NCI-H1436 treated with DMSO at 0.1 percent for 48 hours (cell line): ENCODE data around the gene GOLGA8J.
"Not testable (repeated sequence)": the region's sequence is repeated elsewhere in the genome, so short reads cannot be mapped to it uniquely, and the experiment has no call there.

Experiments
- DNase-seq: peaks from one replicate; lab custom pipeline; 2025; lab: John Stamatoyannopoulos, UW

GOLGA8J gene

DNA sequence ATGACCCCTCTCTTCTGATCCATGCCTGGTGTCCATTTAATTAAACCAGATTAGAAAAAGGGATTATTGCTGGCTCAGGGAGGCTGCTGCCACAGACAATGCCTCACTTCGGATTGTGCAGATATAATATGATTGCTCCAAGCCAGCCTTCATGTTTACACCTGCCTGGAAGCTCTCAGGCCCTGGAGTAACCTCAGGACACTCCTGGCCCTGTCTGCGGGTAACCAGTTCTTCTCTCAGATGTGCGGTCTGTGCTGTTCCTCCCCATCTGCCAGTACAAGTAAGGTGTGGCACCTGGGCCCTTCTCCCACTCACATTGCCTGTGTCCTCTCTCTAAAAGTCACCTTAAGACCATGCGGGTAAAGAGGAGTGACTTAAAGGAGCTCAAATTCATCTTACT lies 8.8 kb upstream of the GOLGA8J start:
- no peak for DNase-seq

DNA sequence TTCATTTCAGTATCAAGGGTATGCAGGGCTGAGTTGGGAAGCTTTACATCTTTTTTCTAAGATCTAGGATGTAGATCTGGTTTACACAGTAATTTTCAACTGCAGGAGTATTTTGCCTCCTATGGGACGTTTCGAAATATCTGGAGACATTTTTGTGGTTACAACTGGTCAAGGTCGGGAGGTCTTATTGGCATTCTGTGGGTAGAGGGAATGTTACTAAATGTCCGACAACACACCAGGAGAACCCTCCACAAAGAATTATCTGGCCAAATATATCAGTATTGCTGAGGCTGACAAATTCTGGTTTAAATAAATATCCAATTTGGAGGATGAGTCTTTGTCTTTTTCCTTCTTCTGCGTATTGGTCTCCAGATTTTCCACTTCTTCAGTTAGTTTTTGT lies 1.9 kb upstream of the GOLGA8J start:
- not testable (repeated sequence) for DNase-seq

DNA sequence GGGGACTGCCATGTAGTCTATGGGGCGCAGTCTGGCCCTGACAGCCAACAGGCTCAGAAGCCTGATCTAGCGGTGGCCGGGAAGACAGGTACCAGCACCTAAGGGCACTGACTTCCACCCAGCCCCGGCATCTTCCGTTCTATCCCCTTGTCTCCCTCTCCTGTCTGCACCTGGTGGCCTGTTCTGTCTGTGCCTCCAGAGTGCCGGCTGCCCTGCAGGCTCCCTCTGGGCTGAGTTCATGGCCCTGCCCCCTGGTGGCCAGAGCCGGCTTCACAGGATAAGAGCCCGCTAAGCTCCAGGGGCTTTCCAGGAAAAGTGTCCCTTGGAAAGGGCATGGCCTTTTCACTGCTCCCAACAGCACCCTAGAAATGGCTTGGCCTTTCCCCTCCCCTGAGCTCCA lies 15.1 kb downstream of the GOLGA8J start:
- DNase-seq: not testable (repeated sequence)

DNA sequence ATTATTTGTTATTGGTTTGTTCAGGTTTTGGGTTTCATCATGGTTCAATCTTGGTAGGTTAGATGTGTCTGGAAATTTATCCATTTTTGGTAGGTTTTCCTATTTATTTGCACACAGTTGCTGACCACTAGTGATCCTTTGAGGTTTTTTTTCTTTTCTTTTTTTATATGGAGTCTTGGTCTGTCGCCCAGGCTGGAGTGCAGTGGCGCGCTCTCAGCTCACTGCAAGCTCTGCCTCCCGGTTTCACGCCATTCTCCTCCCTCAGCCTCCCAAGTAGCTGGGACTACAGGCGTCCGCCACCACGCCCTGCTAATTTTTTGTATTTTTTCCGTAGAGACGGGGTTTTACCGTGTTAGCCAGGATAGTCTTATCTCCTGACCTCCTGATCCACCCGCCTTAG lies 20.1 kb downstream of the GOLGA8J start:
- DNase-seq: not testable (repeated sequence)

DNA sequence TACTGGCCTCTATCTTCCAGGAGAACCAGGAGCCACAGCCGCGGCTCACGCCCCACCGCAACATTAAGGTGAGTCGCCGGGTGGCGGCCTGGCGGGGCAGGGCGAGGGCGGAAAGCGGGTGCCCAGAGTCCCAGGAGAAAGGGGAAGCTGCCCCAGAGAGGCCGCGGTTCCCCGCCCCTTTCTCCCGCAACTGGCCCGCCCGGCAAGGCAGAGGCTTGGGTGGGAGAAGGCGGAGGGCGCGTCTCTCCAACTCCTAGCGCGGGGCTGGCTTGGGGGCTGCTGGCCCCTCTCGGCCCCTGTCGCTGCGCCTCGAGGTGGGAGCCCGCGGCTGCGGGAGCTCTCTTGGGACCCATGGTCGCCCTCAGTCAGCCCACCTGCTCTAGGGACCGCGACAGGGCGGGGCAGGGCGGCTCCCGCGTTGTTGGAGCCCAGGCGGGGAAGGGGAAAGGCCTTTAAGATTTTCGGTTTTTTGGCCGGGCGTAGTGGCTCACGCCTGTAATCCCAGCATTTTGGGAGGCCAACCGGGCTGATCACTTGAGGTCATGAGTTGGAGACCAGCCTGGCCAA lies 21.3 kb downstream of the GOLGA8J start:
- DNase-seq: not testable (repeated sequence)

DNA sequence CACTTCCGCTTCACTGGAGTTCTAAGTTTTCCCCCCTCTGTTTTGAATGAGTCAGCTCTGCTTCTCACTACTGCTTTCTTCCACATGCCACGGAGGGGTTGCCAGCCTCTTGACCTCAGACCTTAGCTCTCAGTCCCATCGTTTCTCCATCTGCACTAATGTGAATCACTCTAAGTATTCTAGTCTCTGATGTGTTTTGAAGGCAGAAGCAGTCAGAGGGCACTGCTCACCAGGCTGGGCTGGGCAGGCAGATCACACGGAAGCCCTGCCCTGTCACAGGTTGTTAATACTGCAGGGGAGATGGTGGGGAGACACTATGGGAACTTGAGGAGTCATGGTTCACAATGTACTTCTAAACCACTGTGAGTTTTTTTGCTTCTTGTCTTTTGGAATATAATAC lies 27.8 kb downstream of the GOLGA8J start:
- DNase-seq: not testable (repeated sequence)

DNA sequence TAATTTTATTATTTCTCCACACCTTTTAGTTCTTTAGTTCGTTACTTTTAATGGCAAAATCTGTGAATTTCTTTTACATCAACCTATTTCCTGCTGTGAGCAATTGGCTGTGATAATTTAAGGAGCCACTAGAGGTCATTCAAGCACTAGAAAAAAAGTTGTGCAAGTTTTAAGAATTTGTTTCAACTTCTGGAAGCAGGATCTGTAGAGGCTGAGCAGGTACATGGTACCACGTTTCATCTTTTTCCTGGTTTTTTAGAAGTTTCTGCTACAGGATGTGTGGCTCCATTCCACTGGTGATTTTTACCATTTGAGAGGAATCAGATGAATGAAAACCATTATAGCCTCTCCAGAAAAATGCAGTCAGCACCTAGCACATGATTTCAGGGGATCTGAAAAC lies 47.3 kb downstream of the GOLGA8J start:
- not testable (repeated sequence) for DNase-seq

DNA sequence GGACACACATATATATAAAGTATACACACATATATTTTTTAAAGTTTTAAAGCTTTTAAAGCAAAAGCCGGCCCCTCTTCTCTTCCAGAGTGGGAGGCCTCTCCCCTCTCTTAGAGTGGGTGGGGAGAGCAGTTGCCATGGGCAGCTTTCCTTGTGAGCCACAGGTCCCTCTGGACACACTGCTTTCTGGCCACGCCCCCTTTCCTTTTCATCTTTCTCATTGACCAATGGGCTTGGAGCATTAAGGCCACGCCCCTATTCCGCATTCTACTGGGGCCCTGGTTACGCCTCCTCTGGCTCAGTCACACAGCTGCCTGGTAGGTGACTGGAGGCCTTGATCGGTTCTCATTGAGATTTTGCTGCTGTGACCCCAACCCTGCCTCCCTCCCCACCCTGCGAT lies 52.0 kb downstream of the GOLGA8J start, which contains the start of gene GOLGA8T:
Gene GOLGA8T, plus strand, starts transcription at position 301 of the 400 bp plus-strand sequence. Its CDS starts 98 bp downstream, at position 399.
- not testable (repeated sequence) for DNase-seq
